Measurements from ENCODE around the gene CLK4.

- TF ChIP-seq EZH2phosphoT487 (IDR thresholded peaks at IDR 0.05; ENCODE audit: unreplicated experiment), result no peak
- no peak for TF ChIP-seq CTCF (conservative IDR thresholded peaks at IDR 0.05; ENCODE audit: low read depth in 2 of 2)
- TF ChIP-seq POLR2AphosphoS5 (IDR thresholded peaks at IDR 0.05; ENCODE audit: low read depth), result no peak
- no peak for TF ChIP-seq REST (IDR thresholded peaks at IDR 0.05; ENCODE audit: unreplicated experiment)
- no peak for TF ChIP-seq EZH2 (IDR thresholded peaks at IDR 0.05; ENCODE audit: low read depth, unreplicated experiment)
These were observed 31.7 kb downstream of the CLK4 start for GRCh38 chr5:178595150-178595549.

Data from GM23338 (cell line).